NCI-H2081 treated with DMSO at 0.1 percent for 48 hours (cell line): ENCODE results near the gene MMADHC.
"Not testable (repeated sequence)": the region's sequence is repeated elsewhere in the genome, so short reads cannot be mapped to it uniquely, and the experiment has no call there.

Source experiments
- DNase-seq: peaks from one replicate; lab custom pipeline; 2025; lab: John Stamatoyannopoulos, UW

MMADHC gene

DNA sequence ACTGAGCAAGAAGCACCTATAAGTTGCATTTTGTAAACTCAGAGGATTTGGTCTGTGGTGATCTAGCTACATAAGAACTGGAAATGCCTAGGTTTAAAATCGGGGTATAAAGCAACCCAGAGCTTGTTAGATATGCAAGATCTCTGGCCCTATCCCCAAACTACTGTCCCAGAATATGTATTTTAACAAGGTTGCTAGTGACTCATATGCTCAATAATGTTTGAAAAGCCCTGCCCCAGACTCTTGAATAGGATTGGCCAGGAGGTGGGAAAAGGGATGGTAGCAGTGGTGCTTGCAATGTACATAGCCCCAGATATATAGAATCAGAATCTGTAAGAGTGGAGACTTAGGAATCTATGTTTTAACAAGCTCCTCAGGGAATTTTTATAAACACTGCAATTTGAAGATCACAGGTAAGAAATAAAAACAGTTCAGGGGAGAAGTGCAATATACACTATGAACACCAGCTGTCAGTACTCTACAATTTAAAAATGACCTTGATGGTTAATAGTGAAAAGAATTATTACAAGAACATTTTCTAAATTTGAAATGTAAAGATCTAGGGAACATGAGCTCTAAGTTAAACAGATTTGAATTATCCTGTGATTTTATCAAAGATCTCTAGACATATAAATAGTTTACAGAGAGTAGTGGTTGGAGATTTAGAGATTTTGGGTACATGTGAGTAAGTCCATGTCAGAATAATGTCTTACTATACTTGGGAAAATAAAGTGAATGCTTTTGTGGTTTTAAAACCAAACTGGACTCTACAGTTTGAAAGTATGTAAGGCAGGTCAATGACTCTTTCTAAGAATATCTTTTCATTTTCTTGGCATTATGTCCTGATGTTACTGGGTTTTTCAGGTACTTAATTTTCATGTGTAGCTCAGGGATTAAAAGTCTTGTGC is 7.7 kb upstream of the MMADHC start:
- no peak for DNase-seq

DNA sequence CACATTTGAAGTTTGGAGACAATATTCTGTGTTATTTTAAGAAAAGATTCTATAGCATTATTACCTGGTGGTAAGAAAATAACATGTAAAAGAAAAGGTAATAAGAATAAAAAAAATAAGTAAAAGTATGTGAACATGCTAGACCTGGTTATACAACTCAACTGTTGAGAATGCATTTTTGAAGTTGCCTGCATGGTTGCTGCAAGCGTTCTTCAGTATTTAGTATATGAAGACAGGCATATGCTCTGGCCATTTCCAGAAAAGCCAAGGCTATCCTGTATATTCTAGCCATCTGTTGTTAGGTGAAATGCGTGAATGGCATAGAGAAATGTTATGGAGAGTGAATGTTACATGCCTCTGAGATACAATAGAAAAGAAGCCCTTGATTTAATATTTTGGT is 6.8 kb upstream of the MMADHC start:
- no peak for DNase-seq

DNA sequence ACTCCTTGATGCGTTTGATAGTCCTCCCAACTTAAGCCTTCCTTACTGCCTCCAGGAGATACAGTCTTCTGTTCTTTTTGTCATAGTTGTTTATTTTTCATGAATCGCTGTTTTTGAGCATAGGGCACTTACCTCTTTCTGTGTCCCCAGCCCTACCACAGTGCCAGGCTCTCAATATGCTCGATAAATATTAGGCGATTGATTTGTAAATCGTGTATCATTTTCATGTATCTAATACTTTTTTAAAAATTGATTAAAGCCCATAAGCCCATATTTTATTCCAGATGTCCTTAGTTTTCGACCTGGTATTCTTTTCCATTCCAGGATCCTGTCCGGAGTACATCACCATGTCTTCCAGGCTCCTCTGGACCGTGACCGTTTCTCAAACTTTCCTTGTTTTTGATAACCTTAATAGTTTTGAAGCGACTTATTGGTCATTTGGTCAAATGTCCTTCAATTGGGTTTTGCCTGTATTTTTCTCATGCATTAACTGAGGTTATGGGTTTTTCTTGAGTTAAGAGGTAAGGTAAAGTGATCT is 444 bp upstream of the MMADHC start:
- no peak for DNase-seq

DNA sequence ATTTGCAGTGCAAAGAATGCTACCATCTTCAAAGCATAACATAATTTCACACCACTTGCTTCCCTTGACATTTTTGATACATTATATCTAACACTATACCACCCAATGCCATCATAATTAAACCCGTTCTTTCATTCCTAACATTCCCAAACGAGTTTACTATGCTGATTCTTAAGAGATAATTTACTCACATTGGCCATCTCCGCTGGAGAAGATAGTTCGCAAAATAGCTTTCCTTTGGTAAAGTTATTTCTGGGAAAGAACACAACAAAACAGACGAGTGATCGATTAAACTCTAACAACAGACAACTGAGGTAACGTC is 716 bp downstream of the MMADHC start:
- DNase-seq = no peak

DNA sequence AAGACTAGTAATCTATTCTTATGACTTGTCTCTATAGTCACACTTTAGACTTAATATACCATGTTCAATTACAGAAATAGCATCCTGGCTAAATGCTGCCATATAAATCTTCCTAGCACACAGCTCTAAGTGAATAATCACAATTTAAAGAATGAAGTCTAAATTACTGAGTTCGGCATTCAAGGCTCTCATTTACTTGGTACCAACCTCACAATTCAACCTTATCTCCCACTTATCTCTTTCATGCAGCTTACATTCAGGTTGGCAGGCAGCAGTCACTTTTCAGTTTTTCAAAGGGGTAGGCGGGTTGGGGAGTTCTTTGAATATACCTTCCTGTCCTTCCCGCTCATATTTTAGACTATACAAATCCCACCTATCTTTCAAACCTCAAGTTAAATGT is 1.5 kb downstream of the MMADHC start:
- no peak for DNase-seq

DNA sequence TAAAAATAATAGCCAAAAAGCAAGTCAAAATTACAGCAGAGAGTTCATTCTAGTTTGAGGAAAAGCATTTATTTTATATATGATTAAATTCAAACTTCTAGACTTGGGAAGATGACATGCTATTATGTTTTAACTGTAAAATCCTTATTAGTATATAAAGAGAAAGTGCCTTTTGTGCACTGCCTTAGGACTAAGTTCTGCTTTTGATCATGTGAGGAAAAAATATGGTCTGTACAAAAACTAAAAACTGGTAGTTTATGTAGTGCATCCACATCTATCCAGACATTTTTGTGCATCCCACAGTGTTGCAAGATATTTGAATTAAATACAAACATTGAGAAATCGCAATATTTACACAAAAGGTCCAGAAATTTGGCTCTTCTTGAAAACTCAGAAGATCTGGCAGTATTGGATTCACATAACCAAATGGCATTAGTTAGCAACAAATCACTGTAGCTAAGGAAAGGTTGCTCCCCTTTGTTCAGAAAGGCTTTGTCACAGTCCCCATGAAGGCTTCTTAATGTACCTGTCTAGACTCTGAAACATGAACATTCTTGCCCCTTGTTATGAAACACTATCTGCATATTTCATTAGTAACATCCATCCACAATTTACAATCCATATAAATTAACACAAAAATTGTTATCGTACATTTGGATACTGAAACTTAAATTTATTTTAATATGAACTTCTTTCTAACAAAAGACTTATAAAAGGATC is 2.2 kb downstream of the MMADHC start:
- DNase-seq = no peak

DNA sequence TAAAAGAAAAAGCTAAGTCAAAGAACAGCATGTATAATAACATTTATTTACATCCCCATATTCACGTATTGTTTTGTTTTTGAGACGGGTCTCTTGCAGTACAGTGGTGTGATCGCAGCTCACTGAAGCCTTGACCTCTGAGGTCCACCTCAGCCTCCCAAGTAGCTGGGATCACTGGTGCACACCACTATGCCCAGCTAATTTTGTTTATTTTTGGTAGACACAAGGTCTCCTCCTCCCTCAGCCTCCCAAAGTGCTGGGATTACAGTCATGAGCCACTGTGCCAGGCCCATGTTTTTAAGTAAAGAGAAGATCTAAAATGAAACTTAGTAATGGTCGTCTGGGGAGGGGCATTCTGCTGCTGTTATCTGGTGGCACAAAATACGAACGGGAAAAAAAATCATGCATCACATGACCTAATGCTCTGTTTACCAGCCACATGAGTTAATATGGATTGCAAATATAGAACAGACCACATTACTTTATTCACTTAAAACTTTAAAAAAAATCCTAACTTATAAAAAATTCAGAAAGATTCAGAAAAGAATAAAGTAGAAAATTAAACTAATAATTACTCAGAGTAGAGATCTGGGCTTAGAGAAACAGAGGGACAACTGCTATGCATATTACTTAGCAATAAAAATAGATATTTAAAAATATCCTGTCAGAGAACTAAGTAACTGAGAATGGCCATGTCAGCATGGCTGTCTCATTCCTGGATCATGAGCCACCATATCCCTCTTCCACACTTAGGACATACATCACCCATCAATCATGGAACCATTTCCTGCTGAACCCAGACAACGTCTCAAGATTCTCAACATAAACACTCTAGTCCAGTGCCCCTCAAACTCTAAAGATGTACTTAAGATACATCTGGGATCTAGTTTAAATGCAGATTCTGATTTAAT is 7.3 kb downstream of the MMADHC start:
- no peak for DNase-seq

DNA sequence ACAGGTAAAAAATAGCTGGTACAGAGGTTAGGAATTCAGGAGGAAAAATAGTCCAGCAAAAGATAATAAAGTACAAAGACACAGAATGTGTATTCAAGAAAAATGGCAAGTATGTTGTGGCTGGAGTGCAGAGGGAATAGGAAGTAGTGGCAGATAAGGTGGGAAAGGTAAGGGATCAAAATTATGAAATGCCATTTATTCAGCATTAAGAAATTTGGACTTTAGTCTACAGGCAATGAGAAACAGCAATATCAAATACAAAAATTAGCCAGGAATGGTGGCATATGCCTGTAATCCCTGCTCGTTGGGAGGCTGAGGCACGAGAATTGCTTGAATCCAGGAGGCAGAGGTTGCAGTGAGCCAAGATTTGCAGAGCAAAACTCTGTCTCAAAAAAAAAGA is 10.3 kb downstream of the MMADHC start:
- no peak for DNase-seq

DNA sequence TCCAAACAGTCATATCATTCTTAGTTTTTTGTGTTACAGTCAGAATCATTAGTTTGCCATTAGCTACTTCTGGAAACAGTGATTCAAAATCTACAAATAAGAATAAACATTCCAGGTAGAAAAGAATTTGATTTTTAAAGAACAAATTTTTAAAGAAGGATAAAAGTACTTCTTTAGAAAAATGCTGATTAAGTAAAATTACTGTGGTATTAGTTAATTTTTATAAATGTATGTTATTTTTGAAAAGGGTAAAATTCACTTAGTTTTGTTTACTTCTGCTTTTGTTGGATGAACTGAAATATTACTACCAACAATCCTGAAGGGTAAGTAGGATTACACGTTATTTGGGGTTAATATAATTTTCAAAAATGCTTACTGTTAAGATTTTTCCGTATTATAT is 11.8 kb downstream of the MMADHC start:
- DNase-seq = no peak

DNA sequence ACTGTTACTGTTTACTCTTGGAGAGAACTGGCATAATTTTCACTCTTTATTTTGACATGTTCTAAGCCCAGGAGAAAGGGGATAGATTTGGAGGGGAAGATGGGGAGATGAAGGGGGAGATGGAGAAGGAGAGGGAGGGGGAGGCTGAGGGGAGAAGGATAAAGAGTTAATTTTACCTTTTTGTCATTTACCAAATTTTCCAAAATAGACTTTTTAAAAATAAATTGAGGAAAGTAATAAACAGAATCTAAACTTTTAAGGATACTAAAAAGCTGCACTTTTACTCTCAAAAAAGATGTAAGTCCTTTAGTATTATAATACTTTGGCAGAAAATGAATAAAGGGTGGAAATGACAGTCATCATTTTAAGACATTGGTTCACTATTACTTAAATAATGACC is 12.3 kb downstream of the MMADHC start:
- DNase-seq = no peak

DNA sequence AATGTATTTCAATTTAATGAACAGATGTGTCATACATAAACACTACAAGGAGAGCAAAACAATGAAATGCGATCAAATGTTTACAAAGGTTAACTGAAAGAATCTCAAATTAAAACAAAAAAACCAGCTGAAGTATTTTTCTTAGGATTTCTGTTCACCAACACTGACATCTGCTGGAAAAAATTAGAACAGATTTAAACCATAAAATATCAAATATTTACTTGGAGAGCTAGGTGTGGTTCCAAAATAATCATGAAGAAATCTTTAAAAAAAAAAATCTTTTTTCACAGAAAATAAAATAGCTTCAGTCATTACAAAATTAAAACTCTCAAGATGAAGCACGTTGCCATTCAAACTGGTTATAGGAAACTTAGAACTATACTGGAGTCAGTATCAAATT is 13.8 kb downstream of the MMADHC start:
- no peak for DNase-seq

DNA sequence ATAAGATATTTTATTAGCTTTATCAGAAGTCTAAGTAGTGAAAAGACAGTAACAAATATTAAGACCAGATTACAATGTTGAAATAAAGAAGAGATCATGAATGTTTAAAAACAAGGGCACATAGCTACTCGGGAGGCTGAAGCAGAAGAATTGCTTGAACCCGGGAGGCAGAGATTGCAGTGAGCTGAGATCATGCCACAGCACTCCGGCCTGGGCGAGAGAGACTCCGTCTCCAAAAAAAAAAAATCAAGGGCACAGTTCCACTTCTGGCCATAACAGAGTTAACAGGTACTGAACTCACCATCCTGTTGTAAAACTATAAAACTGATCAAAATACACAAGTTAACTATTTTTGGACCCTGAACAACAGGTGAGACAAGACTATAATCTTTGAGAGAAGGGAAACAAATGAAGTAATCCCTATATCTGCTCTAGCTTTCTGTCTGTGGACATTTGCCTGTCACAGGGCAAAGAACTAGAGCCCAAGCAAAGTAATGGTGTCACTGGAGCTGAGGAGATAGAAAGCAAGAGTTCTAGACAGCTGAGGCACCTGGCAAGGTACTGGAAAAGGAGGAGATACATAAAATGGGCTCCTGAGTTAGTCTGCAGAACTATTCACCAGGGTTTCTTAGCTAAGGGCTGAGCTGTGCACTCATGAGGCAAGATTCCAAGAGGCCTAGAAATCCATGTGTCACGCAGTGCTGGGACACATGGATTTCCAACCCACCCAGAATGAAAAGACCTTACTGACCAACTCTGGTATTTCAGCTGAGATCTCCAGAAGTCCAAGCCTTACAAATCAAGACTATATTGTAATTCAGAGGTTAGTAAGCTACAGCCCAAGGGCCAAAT is 15.2 kb downstream of the MMADHC start:
- DNase-seq = no peak

DNA sequence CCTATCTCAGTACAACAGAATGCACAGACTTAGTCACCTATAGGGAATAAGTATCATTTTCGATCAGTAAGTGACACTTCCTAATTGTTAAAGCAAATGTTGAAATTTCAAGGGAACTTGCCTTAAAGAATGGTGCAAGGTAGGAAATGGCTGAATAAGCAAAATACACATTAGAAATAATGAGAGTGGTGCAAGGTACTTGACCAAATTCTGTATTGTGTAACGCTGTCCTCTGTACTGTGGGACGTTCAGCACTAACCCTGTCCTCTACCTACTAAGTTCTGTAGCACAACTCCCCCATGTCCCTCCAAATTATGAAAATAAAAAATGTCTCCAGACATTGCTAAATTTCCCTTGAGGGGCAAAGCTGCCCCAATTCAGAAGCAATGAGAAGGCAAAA is 19.4 kb downstream of the MMADHC start:
- DNase-seq = no peak

DNA sequence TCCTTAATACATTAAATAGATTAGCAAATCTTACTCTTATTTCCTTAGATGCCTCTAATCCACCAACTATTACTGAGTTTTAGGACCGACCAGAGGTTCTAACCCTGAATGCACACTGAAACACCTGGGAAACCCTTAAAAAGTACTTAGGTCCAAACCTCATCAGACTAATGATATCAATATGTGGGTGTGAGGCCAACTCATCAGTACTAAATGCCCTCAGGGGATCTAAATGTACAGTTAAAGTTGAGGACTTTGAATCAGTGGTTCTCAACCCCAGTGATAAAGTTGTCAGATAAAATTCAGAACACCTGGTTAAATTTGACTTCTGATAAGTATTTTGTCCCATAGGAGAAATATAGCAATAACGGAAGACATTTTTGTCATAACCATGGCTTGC is 20.9 kb downstream of the MMADHC start:
- no peak for DNase-seq

DNA sequence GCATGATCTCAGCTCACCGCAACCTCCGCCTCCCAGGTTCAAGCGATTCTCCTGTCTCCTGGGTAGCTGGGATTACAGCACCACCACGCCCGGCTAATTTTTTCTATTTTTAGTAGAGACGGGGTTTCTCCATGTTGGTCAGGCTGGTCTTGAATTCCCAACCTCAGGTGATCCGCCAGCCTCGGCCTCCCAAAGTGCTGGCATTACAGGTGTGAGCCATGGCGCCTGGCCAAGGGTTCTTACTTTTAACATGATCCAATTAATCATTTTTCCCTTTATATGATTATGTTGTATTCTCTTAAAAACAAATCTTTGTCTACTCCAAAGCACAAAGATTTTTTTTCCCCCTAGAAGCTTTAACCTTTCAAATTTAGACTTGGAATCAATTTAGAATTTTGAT is 21.9 kb downstream of the MMADHC start:
- not testable (repeated sequence) for DNase-seq

DNA sequence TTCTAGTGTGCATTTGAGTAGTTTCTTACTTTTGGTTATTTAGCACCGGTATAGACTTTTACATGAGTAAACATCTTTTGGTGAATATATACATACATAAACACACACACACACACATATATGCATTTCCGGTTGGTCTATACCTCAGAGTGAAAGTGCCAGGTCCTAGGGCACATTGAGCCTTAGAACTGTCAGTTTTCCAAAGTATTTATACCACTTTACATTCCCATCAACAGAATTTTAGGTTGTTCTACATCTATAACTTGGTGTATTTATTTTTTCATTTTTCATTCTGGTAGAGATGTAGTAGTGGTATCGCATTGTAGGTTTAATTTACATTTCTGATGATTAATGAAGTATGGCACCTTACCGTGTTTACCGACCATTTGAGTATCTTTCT is 22.6 kb downstream of the MMADHC start:
- DNase-seq = no peak

DNA sequence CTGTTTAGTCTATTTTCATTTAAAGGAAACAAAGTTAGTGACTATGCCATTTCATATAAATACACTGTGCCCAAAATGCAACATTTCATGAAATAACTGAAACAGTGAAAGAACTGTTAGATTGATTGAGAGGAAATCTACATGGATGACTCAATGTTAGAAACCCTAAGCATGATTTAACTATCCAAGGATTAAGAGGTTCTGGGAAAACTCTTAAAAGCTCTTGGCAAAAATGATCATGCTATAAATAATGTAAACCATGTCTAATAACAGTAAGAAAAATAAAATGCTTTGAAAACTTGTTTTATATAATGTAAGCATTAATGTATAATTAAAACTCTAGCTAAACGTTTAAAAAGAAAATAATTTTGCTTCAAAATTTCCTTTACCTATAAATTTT is 23.5 kb downstream of the MMADHC start:
- DNase-seq = no peak

DNA sequence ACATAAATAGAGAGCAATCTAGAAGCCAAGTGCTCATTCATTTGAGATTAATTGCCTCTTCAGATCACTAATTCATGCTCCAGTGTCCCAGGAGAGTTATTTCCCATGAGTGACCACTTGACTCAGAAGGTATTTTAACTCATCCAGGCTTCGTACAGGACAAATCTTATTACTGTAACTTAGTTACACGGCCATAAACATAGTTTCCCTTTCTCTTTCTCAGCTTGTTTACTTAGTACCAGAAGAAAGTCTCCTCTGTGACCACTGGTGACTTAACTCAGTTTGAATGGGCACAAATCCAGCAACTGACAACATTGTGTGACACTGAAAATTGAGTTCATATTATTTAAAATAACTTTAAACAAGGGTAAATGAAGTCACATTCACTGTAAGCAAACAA is 25.3 kb downstream of the MMADHC start:
- no peak for DNase-seq

DNA sequence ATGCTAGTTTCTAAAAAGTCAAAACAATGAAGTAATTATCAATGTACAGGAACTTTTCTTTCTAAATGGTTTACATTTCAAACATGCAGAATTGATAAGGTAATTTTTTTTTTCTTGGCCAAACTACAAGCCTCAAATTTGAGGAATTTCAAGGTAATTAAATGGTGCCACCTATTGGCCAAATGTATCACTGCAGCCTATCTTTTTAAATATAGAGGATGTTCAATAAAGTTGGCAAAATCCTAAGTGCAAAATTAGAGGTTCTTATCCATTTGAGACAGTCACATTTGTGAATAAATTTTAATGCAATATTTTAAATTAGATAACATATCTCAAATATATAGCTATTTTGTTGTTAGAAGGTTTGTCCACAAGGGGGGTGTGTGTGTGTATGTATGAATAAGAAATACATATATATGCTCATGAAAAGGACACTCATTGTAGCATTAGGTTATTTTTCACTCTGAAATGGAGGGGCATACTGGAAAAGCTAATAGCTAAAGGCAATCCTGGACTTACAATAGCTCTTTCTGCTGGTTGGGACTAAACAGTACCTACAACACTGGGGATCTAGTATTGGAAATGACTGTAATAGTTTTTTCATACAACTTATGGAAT is 26.2 kb downstream of the MMADHC start:
- no peak for DNase-seq

DNA sequence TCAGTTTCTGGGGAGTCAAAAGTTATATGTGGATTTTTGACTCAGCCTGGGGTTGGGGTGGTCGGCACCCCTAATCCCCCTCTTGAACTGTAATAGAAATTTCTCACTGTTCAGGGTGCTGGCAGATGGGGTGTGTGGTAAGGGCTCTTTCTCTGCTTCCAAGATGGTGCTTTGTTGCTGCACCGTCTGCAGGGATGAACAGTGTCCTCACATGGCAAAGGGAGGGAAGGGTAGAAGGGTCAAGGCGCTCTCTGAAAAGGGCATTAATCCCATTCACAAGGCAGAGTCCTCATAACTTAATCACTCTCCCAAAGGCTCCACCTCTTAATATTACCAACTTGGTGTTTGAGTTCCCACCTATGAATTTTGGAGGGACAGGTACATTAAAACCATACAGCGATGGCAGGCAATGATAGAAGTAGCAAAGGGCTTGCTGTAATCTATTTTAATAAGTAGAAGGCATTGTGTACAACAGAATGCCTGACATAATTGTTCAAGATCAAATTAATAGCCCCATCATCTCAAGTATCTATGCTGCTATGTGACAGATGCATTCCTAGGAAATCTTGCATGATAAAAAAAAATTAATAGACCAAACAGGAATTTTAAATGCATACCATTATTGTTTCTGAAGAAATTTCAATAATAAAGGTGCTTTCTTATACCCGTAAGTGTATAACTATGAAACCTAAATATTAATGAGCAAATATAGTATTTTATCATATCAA is 28.1 kb downstream of the MMADHC start:
- DNase-seq = no peak
